HCT116 (cell line): ENCODE measurements around the gene DIPK1A. TPM values are rescaled to one million over a fixed set of nuclear protein-coding genes. Genes with fewer than 3 reads are reported as not detected.

ENCODE experiments used
- ATAC-seq: fragments of 200-7000 bp; cut with Tn5 transposase; 2 replicates; pipeline ENCODE4 v1.9.1; 2020; ENCODE audit warnings: mild to moderate bottlenecking, moderate library complexity
- BruUV-seq: library from RNA; stranded (reverse); fragments of 400-500 nt; replicated peaks from 2 replicates; lab custom pipeline; 2021; lab: Mats Ljungman, UMichigan
- CTCF ChIA-PET: fragments of 300-600 bp; sonication (Branson Sonifier 250); formaldehyde crosslinking; loops from one replicate; lab custom pipeline; 2021; ENCODE audit warnings: antibody characterized with exemption; lab: Charles Lee
- POLR2A ChIA-PET: fragments of 300-600, 350-600 bp; sonication (Branson Sonifier 250); formaldehyde crosslinking; loops from one replicate; lab custom pipeline; 2021; ENCODE audit warnings: antibody characterized with exemption; lab: Charles Lee
- RAD21 ChIA-PET, 2 experiments: fragments of 300-600 bp; sonication (Branson Sonifier 250); formaldehyde crosslinking; loops; one replicate each; lab custom pipeline; 2023; ENCODE audit warnings: low total read pairs in 2 of 2; ENCODE audit not compliant: uncharacterized antibody in 2 of 2, unreplicated experiment in 2 of 2, low non-redundant PET in 1 of 2; lab: Charles Lee
- DNase-seq: peaks from one replicate; pipeline ENCODE4 v3.0.0-alpha.2; 2010; ENCODE audit warnings: low read depth, low spot score
- H2AFZ ChIP-seq: fragments of 200-600 bp; shearing (Covaris generic), sonication (generic); 2 replicates; pipeline ENCODE4 v1.6.1; 2017; ENCODE audit warnings: low read depth, mixed run types, mixed read lengths, antibody characterized with exemption, low read length; ENCODE audit not compliant: poor library complexity, severe bottlenecking
- H3K27ac ChIP-seq: 2 replicates; pipeline ENCODE4 v1.5.1; 2012; ENCODE audit warnings: low read depth, low read length
- H3K27me3 ChIP-seq: fragments of 200-600 bp; sonication (generic); 2 replicates; pipeline ENCODE4 v1.6.1; 2016; ENCODE audit warnings: mixed run types, low read length, mixed read lengths; ENCODE audit not compliant: insufficient read depth
- H3K36me3 ChIP-seq, 2 experiments: fragments of 200-500 bp in 1 of 2; fragments of 200-600 bp in 1 of 2; sonication (Bioruptor generic) in 1 of 2; sonication (generic) in 1 of 2; 2 replicates each; pipeline versions ENCODE4 v1.5.1 to v1.6.1; 2014 to 2016; ENCODE audit warnings: low read length in 2 of 2, inconsistent platforms in 1 of 2, mixed read lengths in 1 of 2, mixed run types in 1 of 2; ENCODE audit not compliant: insufficient read depth in 2 of 2, control insufficient read depth in 1 of 2
- H3K4me1 ChIP-seq, 2 experiments: fragments of 200-600 bp in 1 of 2; sonication (generic) in 1 of 2; 2 replicates each; pipeline versions ENCODE4 v1.5.1 to v1.6.1; 2012 to 2017; ENCODE audit warnings: low read length in 2 of 2, inconsistent platforms in 1 of 2, mild to moderate bottlenecking in 1 of 2, mixed read lengths in 1 of 2, mixed run types in 1 of 2, moderate library complexity in 1 of 2; ENCODE audit not compliant: insufficient read depth in 2 of 2, control insufficient read depth in 1 of 2
- H3K4me2 ChIP-seq: fragments of 200-600 bp; sonication (generic); 2 replicates; pipeline ENCODE4 v1.6.1; 2017; ENCODE audit warnings: mixed run types, low read length, mixed read lengths
- H3K4me3 ChIP-seq, 2 experiments: fragments of 200-600 bp in 1 of 2; sonication (generic) in 1 of 2; replicated peaks in 1 of 2; 2 replicates each; pipeline ENCODE4 v1.5.1; 2011 to 2016; ENCODE audit warnings: low read length in 2 of 2, control low read depth in 1 of 2, low read depth in 1 of 2, mild to moderate bottlenecking in 1 of 2, mixed read lengths in 1 of 2, mixed run types in 1 of 2
- H3K79me2 ChIP-seq: fragments of 200-600 bp; sonication (generic); 2 replicates; pipeline ENCODE4 v1.6.1; 2017; ENCODE audit warnings: mild to moderate bottlenecking, mixed run types, low read length, moderate library complexity, mixed read lengths; ENCODE audit not compliant: insufficient read depth
- H3K9ac ChIP-seq: fragments of 200-600 bp; sonication (generic); 2 replicates; pipeline ENCODE4 v1.6.1; 2016; ENCODE audit warnings: low read length, mixed read lengths
- H3K9me2 ChIP-seq: fragments of 200-600 bp; sonication (generic), shearing (Covaris generic); 2 replicates; pipeline ENCODE4 v1.6.1; 2017; ENCODE audit warnings: mixed run types, mild to moderate bottlenecking, moderate library complexity; ENCODE audit not compliant: insufficient read depth
- H3K9me3 ChIP-seq, 2 experiments: fragments of 200-500 bp in 1 of 2; fragments of 200-600 bp in 1 of 2; sonication (Bioruptor generic) in 1 of 2; sonication (generic) in 1 of 2; 2 replicates each; pipeline ENCODE4 v1.6.1; 2014 to 2017; ENCODE audit warnings: low read length in 2 of 2, mixed read lengths in 2 of 2, inconsistent platforms in 1 of 2, low read depth in 1 of 2, mild to moderate bottlenecking in 1 of 2, mixed run types in 1 of 2, moderate library complexity in 1 of 2; ENCODE audit not compliant: control insufficient read depth in 1 of 2, insufficient read depth in 1 of 2
- H4K20me1 ChIP-seq: fragments of 200-600 bp; sonication (generic), shearing (Covaris generic); 2 replicates; pipeline ENCODE4 v1.6.1; 2017; ENCODE audit warnings: mixed run types, mild to moderate bottlenecking, moderate library complexity; ENCODE audit not compliant: insufficient read depth
- ATF3 ChIP-seq: IDR thresholded peaks from 2 replicates; pipeline ENCODE4 v1.6.1; 2012
- CEBPB ChIP-seq: IDR thresholded peaks from 2 replicates; pipeline ENCODE4 v1.6.1; 2012; ENCODE audit warnings: low read depth
- EZH2 ChIP-seq: fragments of 200-600 bp; sonication (generic); IDR thresholded peaks from 2 replicates; pipeline ENCODE4 v1.6.1; 2017; ENCODE audit warnings: antibody characterized with exemption, mixed run types
- FOSL1 ChIP-seq: IDR thresholded peaks from 2 replicates; pipeline ENCODE4 v1.6.1; 2012; ENCODE audit warnings: low read depth
- MAX ChIP-seq: IDR thresholded peaks from 2 replicates; pipeline ENCODE4 v1.6.1; 2012
- POLR2AphosphoS5 ChIP-seq: IDR thresholded peaks from 2 replicates; pipeline ENCODE4 v1.6.1; 2011; ENCODE audit warnings: mild to moderate bottlenecking, low read depth, low read length, moderate library complexity
- SP1 ChIP-seq: IDR thresholded peaks from 2 replicates; pipeline ENCODE4 v1.6.1; 2012; ENCODE audit warnings: low read depth
- TCF7L2 ChIP-seq: IDR thresholded peaks from 2 replicates; pipeline ENCODE4 v1.7.0; 2011; ENCODE audit warnings: borderline replicate concordance, inconsistent platforms; ENCODE audit not compliant: insufficient read depth, insufficient read length; ENCODE audit errors: extremely low read depth
- YY1 ChIP-seq: IDR thresholded peaks from 2 replicates; pipeline ENCODE4 v1.6.1; 2011; ENCODE audit warnings: low read length, low read depth, moderate library complexity, mild to moderate bottlenecking; ENCODE audit not compliant: insufficient replicate concordance; ENCODE audit errors: extremely low read depth
- intact Hi-C: fragments of 100-400 bp; cut with micrococcal nuclease; formaldehyde crosslinking; loops from 2 replicates; pipeline ENCODE4 v1.10.0; 2022
- total RNA-seq: library from RNA; stranded (reverse); gene quantifications from one replicate; pipeline ENCODE4 v1.2.1, GENCODE V29; 2021; ENCODE audit not compliant: unreplicated experiment

DIPK1A gene
- total RNA-seq, 1 experiment from 2014 or later, result 4.3 TPM

GRCh38 chr1:92998821-92999220, 37.6 kb upstream of the DIPK1A start:
- no peak overlapping the region for H2AFZ ChIP-seq
- ChIA-PET POLR2A (no interaction called here), CTCF (no interaction called here), RAD21 (no interaction called here)
- DNase-seq (no peak), ATAC-seq (no peak)
- no peak overlapping the region for H3K4me3 ChIP-seq
- H3K27ac ChIP-seq, result no peak overlapping the region
- H3K9me2 ChIP-seq, result no peaks in the 10 kb centered on the region
- no peaks in the 10 kb centered on the region for H4K20me1 ChIP-seq
- intact Hi-C loops, result no loop called here
- no peaks in the 10 kb centered on the region for H3K79me2 ChIP-seq
- no peaks in the 10 kb centered on the region for H3K27me3 ChIP-seq
- H3K36me3 ChIP-seq, result no peaks in the 10 kb centered on the region
- TF ChIP-seq CEBPB (no peak), SP1 (no peak), MAX (no peak), EZH2 (no peak), YY1 (no peak), FOSL1 (no peak), TCF7L2 (no peak), POLR2AphosphoS5 (no peak), ATF3 (no peak)
- H3K4me2 ChIP-seq, result no peak overlapping the region
- H3K9ac ChIP-seq, result no peak overlapping the region
- BruUV-seq, result no TSS peak
- no peaks in the 10 kb centered on the region for H3K9me3 ChIP-seq
- peaks cover 4 to 11% of the 10 kb centered on the region in 2 experiments; a peak in 3 of 4 replicates for H3K4me1 ChIP-seq
